ENCODE data around the gene BLOC1S1. TPM values are rescaled to one million over a fixed set of nuclear protein-coding genes. Genes with fewer than 3 reads are reported as not detected.

The BLOC1S1 gene
- total RNA-seq = 97.2 TPM

- DNase-seq (ENCODE audit: low spot score) = peak; percentile 95
- peak; percentile 68 for ATAC-seq
These were observed at the start of gene BLOC1S1 for GRCh38 chr12:55715833-55716581. BLOC1S1 (plus strand) TSS chr12:55716046; CDS start chr12:55716052, 6 bp downstream.

GRCh38 chr12:55666508-55666907 lies 49.3 kb upstream of the BLOC1S1 start:
- DNase-seq (ENCODE audit: low spot score) (peak; percentile 22), ATAC-seq (no peak)

GRCh38 chr12:55670276-55670675 lies 45.6 kb upstream of the BLOC1S1 start:
- DNase-seq (ENCODE audit: low spot score) = peak; percentile 21
- peak; percentile 29 for ATAC-seq

GRCh38 chr12:55671746-55672145 lies 44.1 kb upstream of the BLOC1S1 start:
- DNase-seq (ENCODE audit: low spot score) = peak; percentile 34

GRCh38 chr12:55673638-55674037 lies 42.2 kb upstream of the BLOC1S1 start:
- DNase-seq (ENCODE audit: low spot score) (peak; percentile 33), ATAC-seq (peak; percentile 54)

More at GRCh38 chr12:55671746-55672145, 44.1 kb upstream of the BLOC1S1 start:
- no peak for ATAC-seq

- DNase-seq (ENCODE audit: low spot score) = peak; percentile 34
These were observed 40.2 kb upstream of the BLOC1S1 start for GRCh38 chr12:55675666-55676065.

GRCh38 chr12:55676707-55677106 lies 39.1 kb upstream of the BLOC1S1 start:
- no peak for ATAC-seq

More at GRCh38 chr12:55675666-55676065, 40.2 kb upstream of the BLOC1S1 start:
- no peak for ATAC-seq

GRCh38 chr12:55679691-55680090 lies 36.2 kb upstream of the BLOC1S1 start:
- DNase-seq (ENCODE audit: low spot score) (no peak), ATAC-seq (no peak)

More at GRCh38 chr12:55676707-55677106, 39.1 kb upstream of the BLOC1S1 start:
- peak; percentile 7 for DNase-seq (ENCODE audit: low spot score)

- peak; percentile 93 for DNase-seq (ENCODE audit: low spot score)
- peak; percentile 87 for ATAC-seq
These were observed 34.4 kb upstream of the BLOC1S1 start for GRCh38 chr12:55681142-55682077.

- no peak for DNase-seq (ENCODE audit: low spot score)
- peak; percentile 14 for ATAC-seq
These were observed 33.6 kb upstream of the BLOC1S1 start for GRCh38 chr12:55682087-55682796.

GRCh38 chr12:55683676-55684075 lies 32.2 kb upstream of the BLOC1S1 start:
- ATAC-seq (no peak), DNase-seq (ENCODE audit: low spot score) (no peak)

- no peak for ATAC-seq
- no peak for DNase-seq (ENCODE audit: low spot score)
These were observed 31.0 kb upstream of the BLOC1S1 start for GRCh38 chr12:55684761-55685370.

GRCh38 chr12:55685671-55686070 lies 30.2 kb upstream of the BLOC1S1 start:
- DNase-seq (ENCODE audit: low spot score) (no peak), ATAC-seq (no peak)

- DNase-seq (ENCODE audit: low spot score) (no peak), ATAC-seq (no peak)
These were observed 29.4 kb upstream of the BLOC1S1 start for GRCh38 chr12:55686366-55687010.

- ATAC-seq = no peak
- DNase-seq (ENCODE audit: low spot score) = no peak
These were observed 28.1 kb upstream of the BLOC1S1 start for GRCh38 chr12:55687746-55688145.

GRCh38 chr12:55688716-55689655 lies 26.9 kb upstream of the BLOC1S1 start:
- ATAC-seq = peak; percentile 24

GRCh38 chr12:55692631-55693322 lies 23.1 kb upstream of the BLOC1S1 start:
- no peak for ATAC-seq
- DNase-seq (ENCODE audit: low spot score) = no peak

More at GRCh38 chr12:55688716-55689655, 26.9 kb upstream of the BLOC1S1 start:
- DNase-seq (ENCODE audit: low spot score) = no peak

All from left lobe of liver (tissue), 2 donors.